SK-N-SH treated with all-trans-retinoic acid at 6 μM for 48 hours (cell line): ENCODE results near the gene TMC6.

Experiments used
- CSDC2 ChIP-seq: fragments of 250-450 bp; sonication (Bioruptor Pico); IDR thresholded peaks from 2 replicates; pipeline ENCODE4 v1.5.0; 2020; ENCODE audit warnings: mild to moderate bottlenecking, moderate library complexity
- CSRNP3 ChIP-seq: fragments of 250-450 bp; sonication (Bioruptor Pico); IDR thresholded peaks from 2 replicates; pipeline ENCODE4 v1.5.1; 2021; ENCODE audit warnings: mild to moderate bottlenecking, moderate library complexity
- ESRRG ChIP-seq: fragments of 250-450 bp; sonication (Bioruptor Pico); IDR thresholded peaks from 2 replicates; pipeline ENCODE4 v1.6.1; 2021; ENCODE audit warnings: mild to moderate bottlenecking
- ISL1 ChIP-seq: fragments of 250-450 bp; sonication (Bioruptor Pico); IDR thresholded peaks from 2 replicates; pipeline ENCODE4 v2.1.2; 2022; ENCODE audit warnings: mild to moderate bottlenecking, moderate library complexity
- OSR1 ChIP-seq: fragments of 250-450 bp; sonication (Bioruptor Pico); IDR thresholded peaks from 2 replicates; pipeline ENCODE4 v1.8.0; 2022; ENCODE audit warnings: moderate library complexity, mild to moderate bottlenecking, inconsistent platforms
- PATZ1 ChIP-seq: fragments of 250-450 bp; sonication (Bioruptor Pico); IDR thresholded peaks from 2 replicates; pipeline ENCODE4 v1.8.0; 2020; ENCODE audit warnings: mild to moderate bottlenecking, moderate library complexity, borderline replicate concordance
- POU6F1 ChIP-seq: fragments of 250-450 bp; sonication (Bioruptor Pico); IDR thresholded peaks from 2 replicates; pipeline ENCODE4 v1.8.0; 2021; ENCODE audit warnings: low read depth, mild to moderate bottlenecking, moderate library complexity, borderline replicate concordance
- PPARA ChIP-seq: fragments of 250-450 bp; sonication (Bioruptor Pico); IDR thresholded peaks from 2 replicates; pipeline ENCODE4 v1.5.0; 2020; ENCODE audit warnings: mild to moderate bottlenecking, borderline replicate concordance
- TOX ChIP-seq: fragments of 250-450 bp; sonication (Bioruptor Pico); IDR thresholded peaks from 2 replicates; pipeline ENCODE4 v1.8.0; 2021; ENCODE audit warnings: mild to moderate bottlenecking, moderate library complexity, borderline replicate concordance
- ZFP30 ChIP-seq: fragments of 450-650 bp; formaldehyde crosslinking; IDR thresholded peaks from 2 replicates; pipeline ENCODE4 v1.5.0; 2022; ENCODE audit warnings: mild to moderate bottlenecking, moderate library complexity
- ZNF565 ChIP-seq: fragments of 450-650 bp; formaldehyde crosslinking; conservative IDR thresholded peaks from 2 replicates; pipeline ENCODE4 v1.5.0; 2020; ENCODE audit warnings: low read depth, mild to moderate bottlenecking, moderate library complexity
- ZNF70 ChIP-seq: fragments of 450-650 bp; formaldehyde crosslinking; IDR thresholded peaks from 2 replicates; pipeline ENCODE4 v1.5.0; 2020; ENCODE audit warnings: mild to moderate bottlenecking, moderate library complexity

GRCh38 chr17:78132767-78133178 lies 4.2 kb upstream of the TMC6 start:
- no peak for TF ChIP-seq ZNF70 (CRISPR knock-in tag)
- TF ChIP-seq CSRNP3 (CRISPR knock-in tag), result no peak
- no peak for TF ChIP-seq POU6F1 (CRISPR knock-in tag)
- TF ChIP-seq PATZ1, result no peak
- no peak for TF ChIP-seq TOX (CRISPR knock-in tag)
- TF ChIP-seq CSDC2 (CRISPR knock-in tag), result no peak
- no peak for TF ChIP-seq ZFP30 (CRISPR knock-in tag)
- TF ChIP-seq ZNF565 (CRISPR knock-in tag), result no peak
- TF ChIP-seq OSR1 (CRISPR knock-in tag), result no peak
- TF ChIP-seq ISL1 (CRISPR knock-in tag), result no peak
- TF ChIP-seq PPARA (CRISPR knock-in tag), result no peak
- no peak for TF ChIP-seq ESRRG (CRISPR knock-in tag)
